ENCODE data around the gene SRPX. TPM values are rescaled to one million over a fixed set of nuclear protein-coding genes. Genes with fewer than 3 reads are reported as not detected.

SRPX gene
- total RNA-seq, 1 donor from 2014 or later = 139 TPM

DNA sequence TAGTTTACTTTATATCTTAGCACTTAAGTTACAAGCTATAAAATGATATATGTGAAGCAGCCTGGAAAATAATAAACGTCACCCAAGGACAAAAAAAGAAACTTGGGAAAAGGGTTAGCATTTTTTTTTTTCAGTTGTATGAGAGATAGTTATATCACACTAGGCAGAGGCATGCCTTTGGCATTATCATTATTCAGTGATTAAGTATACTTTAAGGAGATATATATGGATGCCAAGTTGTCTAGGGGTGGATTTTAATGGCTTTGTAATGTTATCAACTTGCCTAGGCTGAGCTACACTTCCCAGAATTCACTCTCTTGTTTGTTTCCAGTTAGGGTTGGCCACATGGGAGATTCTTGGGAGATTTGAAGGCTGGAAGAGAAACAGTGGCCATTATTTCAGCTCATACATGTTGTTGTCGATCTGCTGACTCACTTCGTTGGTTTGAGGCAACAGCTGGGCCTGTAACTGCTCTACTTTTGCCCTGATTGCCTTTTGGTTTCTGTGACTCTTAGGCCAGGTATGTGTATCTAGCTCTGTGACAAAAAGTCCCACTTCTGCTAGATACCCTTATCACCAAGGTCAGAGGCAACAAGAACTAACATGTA lies 11.5 kb upstream of the SRPX start:
- DNase-seq (ENCODE audit: low spot score in 2 of 2) = no peak
- Histone ChIP-seq H3K9me3 (no peaks in the 10 kb centered on the region), H3K4me1 (peaks cover 0 to 7% of the 10 kb centered on the region in 2 donors), H3K27me3 (no peaks in the 10 kb centered on the region), H3K4me3 (no peak overlapping the region), H3K36me3 (no peaks in the 10 kb centered on the region), H3K27ac (peak overlapping the region in 1 of 2 donors; percentile 14)
- TF ChIP-seq, protein P1, sequence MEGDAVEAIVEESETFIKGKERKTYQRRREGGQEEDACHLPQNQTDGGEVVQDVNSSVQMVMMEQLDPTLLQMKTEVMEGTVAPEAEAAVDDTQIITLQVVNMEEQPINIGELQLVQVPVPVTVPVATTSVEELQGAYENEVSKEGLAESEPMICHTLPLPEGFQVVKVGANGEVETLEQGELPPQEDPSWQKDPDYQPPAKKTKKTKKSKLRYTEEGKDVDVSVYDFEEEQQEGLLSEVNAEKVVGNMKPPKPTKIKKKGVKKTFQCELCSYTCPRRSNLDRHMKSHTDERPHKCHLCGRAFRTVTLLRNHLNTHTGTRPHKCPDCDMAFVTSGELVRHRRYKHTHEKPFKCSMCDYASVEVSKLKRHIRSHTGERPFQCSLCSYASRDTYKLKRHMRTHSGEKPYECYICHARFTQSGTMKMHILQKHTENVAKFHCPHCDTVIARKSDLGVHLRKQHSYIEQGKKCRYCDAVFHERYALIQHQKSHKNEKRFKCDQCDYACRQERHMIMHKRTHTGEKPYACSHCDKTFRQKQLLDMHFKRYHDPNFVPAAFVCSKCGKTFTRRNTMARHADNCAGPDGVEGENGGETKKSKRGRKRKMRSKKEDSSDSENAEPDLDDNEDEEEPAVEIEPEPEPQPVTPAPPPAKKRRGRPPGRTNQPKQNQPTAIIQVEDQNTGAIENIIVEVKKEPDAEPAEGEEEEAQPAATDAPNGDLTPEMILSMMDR (IDR thresholded peaks at IDR 0.05) = no peak
- intact Hi-C loops (cut with DNase I) = loop anchor here (5.0 kb wide), 1 partner anchor 95 kb away; the partner anchor contains the start of gene RPGR

GRCh38 chrX:38225093-38225492 lies 4.4 kb upstream of the SRPX start:
- intact Hi-C loops (cut with DNase I) = no loop called here
- Histone ChIP-seq H3K4me1 (no peaks in the 10 kb centered on the region), H3K9me3 (no peaks in the 10 kb centered on the region), H3K36me3 (no peaks in the 10 kb centered on the region), H3K27me3 (no peaks in the 10 kb centered on the region), H3K4me3 (no peak overlapping the region), H3K27ac (no peak overlapping the region)
- no peak for DNase-seq (ENCODE audit: low spot score in 2 of 2)
- TF ChIP-seq, protein P1 (IDR thresholded peaks at IDR 0.05) = no peak

- intact Hi-C loops (cut with DNase I) = no loop called here
- Histone ChIP-seq H3K27ac (no peak overlapping the region), H3K27me3 (no peaks in the 10 kb centered on the region), H3K4me3 (no peak overlapping the region), H3K9me3 (no peaks in the 10 kb centered on the region), H3K4me1 (no peaks in the 10 kb centered on the region), H3K36me3 (no peaks in the 10 kb centered on the region)
- TF ChIP-seq, protein P1 (IDR thresholded peaks at IDR 0.05) = no peak
- DNase-seq (ENCODE audit: low spot score in 2 of 2) = no peak
Observed at GRCh38 chrX:38224160-38224559, 3.5 kb upstream of the SRPX start.

GRCh38 chrX:38221391-38221929 lies 789 bp upstream of the SRPX start:
- Histone ChIP-seq H3K4me3 (no peak overlapping the region), H3K27me3 (no peaks in the 10 kb centered on the region), H3K27ac (no peak overlapping the region), H3K4me1 (no peaks in the 10 kb centered on the region), H3K36me3 (no peaks in the 10 kb centered on the region), H3K9me3 (no peaks in the 10 kb centered on the region)
- intact Hi-C loops (cut with DNase I) = no loop called here
- TF ChIP-seq, protein P1 (IDR thresholded peaks at IDR 0.05) = no peak
- DNase-seq (ENCODE audit: low spot score in 2 of 2) = no peak

- Histone ChIP-seq H3K36me3 (no peaks in the 10 kb centered on the region), H3K27me3 (no peaks in the 10 kb centered on the region), H3K27ac (peak overlapping the region in 1 of 2 donors; percentile 18), H3K4me1 (no peaks in the 10 kb centered on the region), H3K9me3 (no peaks in the 10 kb centered on the region), H3K4me3 (peak overlapping the region; percentile 57 to 71)
- TF ChIP-seq, protein P1 (IDR thresholded peaks at IDR 0.05) = peak in 1 of 3 experiments; percentile 16
- intact Hi-C loops (cut with DNase I) = no loop called here
- peak in 1 of 2 donors; percentile 64 for DNase-seq (ENCODE audit: low spot score in 2 of 2)
Observed at GRCh38 chrX:38220024-38220414, 652 bp downstream of the SRPX start.

Data from ascending aorta (tissue), 2 donors.